Measurements from ENCODE around the gene HMMR.

GRCh38 chr5:163497315-163497714 lies 36.9 kb downstream of the HMMR start:
- TF ChIP-seq POLR2AphosphoS5 (IDR thresholded peaks at IDR 0.05), result no peak
- TF ChIP-seq CTCF (IDR thresholded peaks at IDR 0.05), result no peak
- TF ChIP-seq POLR2A (IDR thresholded peaks at IDR 0.05), result no peak

Data from breast epithelium (tissue), 3 donors.